GM06990 (cell line): Measurements from ENCODE around the gene KIAA0232.

Experiments used
- DNase-seq: peaks from one replicate; pipeline ENCODE4 v3.0.0-alpha.2; 2011; ENCODE audit not compliant: insufficient read length; ENCODE audit errors: extremely low read depth
- H3K27me3 ChIP-seq: replicated peaks from 2 replicates; pipeline ENCODE4 v1.6.0; 2011; ENCODE audit warnings: low read length; ENCODE audit not compliant: control insufficient read depth, insufficient read depth
- H3K36me3 ChIP-seq: 2 replicates; pipeline ENCODE4 v1.5.1; 2011; ENCODE audit warnings: low read length; ENCODE audit not compliant: control insufficient read depth, insufficient read depth
- H3K4me3 ChIP-seq: replicated peaks from 2 replicates; pipeline ENCODE4 v1.5.1; 2011; ENCODE audit warnings: low read depth, mild to moderate bottlenecking, control low read depth, low read length
- TF ChIP-seq, protein P1 (sequence below): IDR thresholded peaks from 2 replicates; pipeline ENCODE4 v1.5.1; 2011; ENCODE audit warnings: low read length, control low read depth, mild to moderate bottlenecking, inconsistent platforms; ENCODE audit not compliant: insufficient read depth, poor library complexity, severe bottlenecking

KIAA0232 gene

DNA sequence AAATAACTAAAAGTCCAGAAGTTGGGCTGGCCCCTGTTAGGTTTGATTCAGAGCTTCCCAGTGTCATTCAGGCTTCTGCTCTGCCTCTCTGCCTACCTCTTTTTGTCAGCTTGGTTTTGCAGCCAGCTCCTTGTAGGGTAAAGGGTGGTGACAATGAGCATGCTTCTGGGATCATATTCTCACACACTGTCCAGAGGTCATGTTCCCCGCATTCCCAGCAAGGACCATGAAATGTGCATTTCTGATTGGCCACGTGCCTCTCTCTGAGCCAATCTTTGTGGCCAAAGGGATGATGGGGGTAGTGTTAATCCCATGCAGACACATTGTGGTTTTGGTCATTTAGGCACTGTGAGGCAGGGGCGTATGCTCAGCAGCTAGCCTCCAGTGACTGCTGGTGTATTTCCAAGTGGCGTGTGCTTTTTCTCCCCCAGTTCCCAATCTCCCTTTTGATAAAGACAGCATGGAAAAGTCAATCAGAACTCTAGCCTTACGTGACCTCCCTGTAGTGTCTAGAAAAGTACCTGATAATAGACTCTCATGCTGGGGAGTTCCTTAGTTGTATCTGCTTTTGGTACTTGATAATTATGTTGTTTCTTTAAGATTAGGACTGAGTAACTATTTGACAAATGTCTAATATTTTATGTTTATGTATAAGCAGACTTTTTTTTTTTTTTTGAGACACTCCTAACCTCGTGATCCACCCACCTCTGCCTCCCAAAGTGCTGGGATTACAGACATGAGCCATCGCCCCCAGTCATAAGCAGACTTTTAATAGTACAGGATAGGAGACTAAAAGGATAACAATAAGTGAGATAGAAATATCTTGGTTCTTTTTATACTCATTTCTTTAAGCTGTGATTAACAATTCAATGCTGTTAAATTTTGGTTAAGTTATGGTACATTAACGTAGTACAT lies 57.8 kb downstream of the KIAA0232 start:
- no peak for DNase-seq
- Histone ChIP-seq H3K36me3 (no peaks in the 10 kb centered on the region), H3K4me3 (no peak overlapping the region), H3K27me3 (no peaks in the 10 kb centered on the region)
- TF ChIP-seq, protein P1, sequence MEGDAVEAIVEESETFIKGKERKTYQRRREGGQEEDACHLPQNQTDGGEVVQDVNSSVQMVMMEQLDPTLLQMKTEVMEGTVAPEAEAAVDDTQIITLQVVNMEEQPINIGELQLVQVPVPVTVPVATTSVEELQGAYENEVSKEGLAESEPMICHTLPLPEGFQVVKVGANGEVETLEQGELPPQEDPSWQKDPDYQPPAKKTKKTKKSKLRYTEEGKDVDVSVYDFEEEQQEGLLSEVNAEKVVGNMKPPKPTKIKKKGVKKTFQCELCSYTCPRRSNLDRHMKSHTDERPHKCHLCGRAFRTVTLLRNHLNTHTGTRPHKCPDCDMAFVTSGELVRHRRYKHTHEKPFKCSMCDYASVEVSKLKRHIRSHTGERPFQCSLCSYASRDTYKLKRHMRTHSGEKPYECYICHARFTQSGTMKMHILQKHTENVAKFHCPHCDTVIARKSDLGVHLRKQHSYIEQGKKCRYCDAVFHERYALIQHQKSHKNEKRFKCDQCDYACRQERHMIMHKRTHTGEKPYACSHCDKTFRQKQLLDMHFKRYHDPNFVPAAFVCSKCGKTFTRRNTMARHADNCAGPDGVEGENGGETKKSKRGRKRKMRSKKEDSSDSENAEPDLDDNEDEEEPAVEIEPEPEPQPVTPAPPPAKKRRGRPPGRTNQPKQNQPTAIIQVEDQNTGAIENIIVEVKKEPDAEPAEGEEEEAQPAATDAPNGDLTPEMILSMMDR = no peak

DNA sequence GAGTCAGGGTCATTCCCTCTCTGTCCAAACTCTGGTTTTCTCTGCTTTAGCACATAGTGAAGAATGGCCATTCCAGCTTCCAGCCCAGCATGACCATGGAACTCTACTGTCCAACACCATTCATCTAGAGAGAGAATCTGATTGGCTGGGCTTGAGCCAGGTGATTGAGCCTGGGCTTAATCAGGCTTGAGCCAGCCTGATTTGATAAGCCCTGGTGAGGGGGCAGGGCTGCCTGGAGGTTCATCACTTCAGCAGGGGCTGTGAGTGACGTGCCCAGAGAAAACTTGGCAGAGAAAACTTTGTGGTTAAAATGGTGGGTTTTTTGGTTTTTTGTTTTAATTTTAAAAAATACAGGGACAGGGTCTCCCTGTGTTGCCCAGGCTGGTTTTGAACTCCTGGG lies 62.5 kb downstream of the KIAA0232 start:
- TF ChIP-seq, protein P1 = no peak
- no peak for DNase-seq
- H3K27me3 ChIP-seq = no peaks in the 10 kb centered on the region
- H3K36me3 ChIP-seq = peaks cover 1% of the 10 kb centered on the region; the same call in 1 of the 2 replicates
- no peak overlapping the region for H3K4me3 ChIP-seq

- H3K36me3 ChIP-seq = peaks cover 1% of the 10 kb centered on the region; the same call in 1 of the 2 replicates
- no peaks in the 10 kb centered on the region for H3K27me3 ChIP-seq
Observed at GRCh38 chr4:6845574-6845973, 63.0 kb downstream of the KIAA0232 start.

DNA sequence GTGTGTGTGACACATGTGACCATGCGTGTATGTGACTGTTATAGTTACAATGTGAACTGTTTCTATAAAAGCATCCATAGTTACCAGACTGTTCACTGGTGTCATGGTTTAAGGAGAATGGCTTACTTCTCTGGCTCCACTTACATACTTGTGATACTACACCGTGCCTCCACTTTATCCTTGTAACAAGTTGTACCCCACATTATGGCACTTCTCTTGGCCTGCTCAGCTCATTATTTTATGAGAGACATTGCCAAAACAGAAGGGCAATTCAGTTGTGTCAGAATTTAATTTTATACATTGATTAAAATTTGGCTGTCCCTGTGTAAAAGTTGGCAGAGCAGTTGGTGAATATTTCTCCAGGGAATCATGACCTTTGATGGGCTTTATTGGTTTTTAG lies 64.7 kb downstream of the KIAA0232 start:
- TF ChIP-seq, protein P1 = no peak
- H3K4me3 ChIP-seq = no peak overlapping the region
- peaks cover 1% of the 10 kb centered on the region; the same call in 1 of the 2 replicates for H3K36me3 ChIP-seq
- H3K27me3 ChIP-seq = no peaks in the 10 kb centered on the region
- no peak for DNase-seq

More at GRCh38 chr4:6845574-6845973, 63.0 kb downstream of the KIAA0232 start:
- TF ChIP-seq, protein P1 = no peak
- H3K4me3 ChIP-seq = no peak overlapping the region
- no peak for DNase-seq

- Histone ChIP-seq H3K4me3 (no peak overlapping the region), H3K27me3 (no peaks in the 10 kb centered on the region), H3K36me3 (peaks cover 1% of the 10 kb centered on the region; the same call in 1 of the 2 replicates)
- TF ChIP-seq, protein P1 = no peak
- DNase-seq = no peak
Observed at GRCh38 chr4:6848717-6849305, 66.3 kb downstream of the KIAA0232 start.
